ENCODE measurements around the gene PTPN1. TPM values are rescaled to one million over a fixed set of nuclear protein-coding genes. Genes with fewer than 3 reads are reported as not detected.

PTPN1 gene
- total and polyA plus RNA-seq, 8 donors: 10.8 to 26.8 (median 16.8) TPM

- H3K27ac ChIP-seq: no peak overlapping the region
- DNase-seq: no peak
- H3K36me3 ChIP-seq: peaks cover 0 to 3% (median 0%) of the 10 kb centered on the region in 4 donors
- intact Hi-C loops (cut with DNase I; ENCODE audit: low total_unique reads): loop anchor here (10.0 kb wide), 1 partner anchor 115 kb away; no protein-coding TSS in a partner anchor
- H3K4me3 ChIP-seq: no peak overlapping the region
- TF ChIP-seq POLR2AphosphoS5 (IDR thresholded peaks at IDR 0.05) (no peak), CTCF (IDR thresholded peaks at IDR 0.05) (no peak), EP300 (IDR thresholded peaks at IDR 0.05) (no peak), POLR2A (IDR thresholded peaks at IDR 0.05) (no peak)
- no peaks in the 10 kb centered on the region for H3K27me3 ChIP-seq
- H3K9me3 ChIP-seq: no peaks in the 10 kb centered on the region
- WGBS, 5 donors: 78 to 87% (median 81%) methylated on average over 3 to 7 of the region's 7 CpGs
- H3K4me1 ChIP-seq: peaks cover 0 to 21% (median 18%) of the 10 kb centered on the region in 4 donors
Measured at GRCh38 chr20:50629670-50630045, 119.5 kb downstream of the PTPN1 start.

GRCh38 chr20:50630578-50631263 lies 120.5 kb downstream of the PTPN1 start:
- Histone ChIP-seq H3K9me3 (no peaks in the 10 kb centered on the region), H3K4me3 (no peak overlapping the region), H3K27me3 (no peaks in the 10 kb centered on the region), H3K36me3 (no peaks in the 10 kb centered on the region), H3K27ac (no peak overlapping the region), H3K4me1 (peaks cover 3 to 16% (median 14%) of the 10 kb centered on the region in 4 donors)
- TF ChIP-seq CTCF (IDR thresholded peaks at IDR 0.05): no peak
- no peak for DNase-seq
- intact Hi-C loops (cut with DNase I; ENCODE audit: low total_unique reads): no loop called here
- WGBS, 5 donors: 90 to 94% (median 90%) methylated on average over 12 to 21 of the region's 21 CpGs

GRCh38 chr20:50632236-50632635 lies 122.1 kb downstream of the PTPN1 start:
- Histone ChIP-seq H3K36me3 (no peaks in the 10 kb centered on the region), H3K27me3 (no peaks in the 10 kb centered on the region), H3K4me3 (no peak overlapping the region), H3K4me1 (peaks cover 16 to 21% (median 19%) of the 10 kb centered on the region in 4 donors), H3K27ac (no peak overlapping the region), H3K9me3 (no peaks in the 10 kb centered on the region)
- 70 to 100% (median 87%) methylated on average over 1 to 7 of the region's 7 CpGs for WGBS, 5 donors
- TF ChIP-seq EP300 (IDR thresholded peaks at IDR 0.05) (no peak), POLR2A (IDR thresholded peaks at IDR 0.05) (no peak), CTCF (IDR thresholded peaks at IDR 0.05) (no peak), POLR2AphosphoS5 (IDR thresholded peaks at IDR 0.05) (no peak)
- DNase-seq: no peak
- intact Hi-C loops (cut with DNase I; ENCODE audit: low total_unique reads): no loop called here

- Histone ChIP-seq H3K9me3 (no peaks in the 10 kb centered on the region), H3K27ac (no peak overlapping the region), H3K4me3 (no peak overlapping the region), H3K27me3 (no peaks in the 10 kb centered on the region), H3K36me3 (no peaks in the 10 kb centered on the region), H3K4me1 (peaks cover 16 to 26% (median 22%) of the 10 kb centered on the region in 4 donors)
- intact Hi-C loops (cut with DNase I; ENCODE audit: low total_unique reads): no loop called here
- TF ChIP-seq POLR2AphosphoS5 (IDR thresholded peaks at IDR 0.05) (no peak), CTCF (IDR thresholded peaks at IDR 0.05) (no peak), POLR2A (IDR thresholded peaks at IDR 0.05) (no peak), EP300 (IDR thresholded peaks at IDR 0.05) (no peak)
- DNase-seq: no peak
- WGBS, 5 donors: 93 to 95% (median 94%) methylated on average over 5 of the region's 5 CpGs
Measured at GRCh38 chr20:50632701-50633100, 122.5 kb downstream of the PTPN1 start.

Data from stomach (tissue), 9 donors.